ENCODE data around the gene ELMOD1. TPM values are rescaled to one million over a fixed set of nuclear protein-coding genes. Genes with fewer than 3 reads are reported as not detected.
"Not testable (repeated sequence)": the region's sequence is repeated elsewhere in the genome, so short reads cannot be mapped to it uniquely, and the experiment has no call there.

ELMOD1 gene
- total RNA-seq, result not detected

GRCh38 chr11:107590460-107591377, at the start of gene ELMOD1:
ELMOD1 (plus strand) TSS chr11:107591147; CDS start chr11:107618190, 27,043 bp downstream.
- peak within 1 kb of the TSS; percentile 68 for H3K27ac Mint-ChIP-seq
- peak within 1 kb of the TSS; percentile 91 for H3K4me3 Mint-ChIP-seq
- ATAC-seq (replicated peaks), result peak; percentile 50
- H3K36me3 Mint-ChIP-seq (ENCODE audit: low read depth), result no peaks in the 10 kb centered on the region
- H3K9me3 Mint-ChIP-seq, result no peaks in the 10 kb centered on the region
- peaks cover 66% of the 10 kb centered on the region for H3K27me3 Mint-ChIP-seq
- H3K4me1 Mint-ChIP-seq, result peaks cover 18% of the 10 kb centered on the region

DNA sequence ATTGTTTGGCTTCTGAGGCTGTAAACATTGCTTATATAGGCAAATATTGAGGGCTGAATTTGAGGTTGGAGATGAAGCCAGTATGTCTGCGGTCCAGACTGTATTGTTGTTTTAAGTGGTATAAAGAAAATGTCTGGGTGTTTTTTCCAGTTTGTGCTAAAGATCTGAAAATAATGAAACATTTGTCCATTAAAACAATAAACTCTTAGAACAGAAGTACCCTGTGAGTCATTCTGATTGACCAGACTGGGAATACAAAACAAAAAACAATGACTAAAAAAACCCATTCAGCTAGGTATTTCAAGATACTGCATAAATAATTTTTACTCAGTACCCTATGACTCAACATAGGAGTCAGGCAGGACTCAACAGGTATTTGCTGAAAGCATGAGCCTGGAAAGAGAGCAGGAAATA, 45.8 kb upstream of the ELMOD1 start:
- no peaks in the 10 kb centered on the region for H3K27me3 Mint-ChIP-seq
- no peaks in the 10 kb centered on the region for H3K9me3 Mint-ChIP-seq
- peak; percentile 80 for ATAC-seq (replicated peaks)
- peak overlapping the region; percentile 7 for H3K27ac Mint-ChIP-seq
- peaks cover 79% of the 10 kb centered on the region for H3K36me3 Mint-ChIP-seq (ENCODE audit: low read depth)
- no peaks in the 10 kb centered on the region for H3K4me1 Mint-ChIP-seq
- H3K4me3 Mint-ChIP-seq, result no peak overlapping the region

GRCh38 chr11:107547961-107548360, 43.0 kb upstream of the ELMOD1 start:
- Mint-ChIP-seq H3K9me3 (no peaks in the 10 kb centered on the region), H3K4me3 (no peak overlapping the region), H3K27ac (no peak overlapping the region), H3K4me1 (no peaks in the 10 kb centered on the region), H3K27me3 (no peaks in the 10 kb centered on the region), H3K36me3 (ENCODE audit: low read depth) (peaks cover 89% of the 10 kb centered on the region)
- ATAC-seq (replicated peaks), result no peak

DNA sequence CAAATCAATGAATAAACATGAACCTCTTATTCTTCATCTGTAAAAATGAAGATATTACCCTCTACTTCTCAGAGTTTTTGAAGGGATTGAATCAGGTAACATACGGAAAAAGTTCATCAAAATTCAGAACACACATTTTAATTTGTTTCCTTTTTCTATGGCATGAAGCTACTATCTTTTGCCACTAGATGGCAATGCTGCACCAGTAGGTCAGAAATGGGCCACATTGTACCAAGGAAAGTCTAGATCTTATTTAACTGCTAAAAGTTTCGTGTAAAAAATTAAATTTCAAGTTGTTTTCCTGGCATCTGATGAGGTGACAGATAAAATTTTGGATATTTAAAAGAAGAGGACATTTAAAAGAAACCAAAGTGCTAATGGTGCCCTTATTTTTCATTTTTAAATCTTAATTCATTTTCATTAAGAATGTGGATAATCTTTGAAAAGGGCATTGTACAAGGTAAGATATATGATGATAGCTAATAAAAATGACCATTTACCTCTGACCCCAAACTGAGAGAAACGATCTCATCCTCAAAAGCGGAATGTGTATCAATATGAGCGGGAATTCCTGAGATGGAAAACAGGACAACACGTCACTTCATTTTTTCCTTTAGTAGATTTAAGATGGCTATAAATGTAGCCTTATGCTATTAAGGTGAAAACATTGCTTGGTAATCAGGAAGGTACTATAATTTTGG, 41.5 kb upstream of the ELMOD1 start:
- H3K4me1 Mint-ChIP-seq, result no peaks in the 10 kb centered on the region
- no peak overlapping the region for H3K4me3 Mint-ChIP-seq
- no peaks in the 10 kb centered on the region for H3K9me3 Mint-ChIP-seq
- H3K36me3 Mint-ChIP-seq (ENCODE audit: low read depth), result peaks cover 89% of the 10 kb centered on the region
- no peak overlapping the region for H3K27ac Mint-ChIP-seq
- ATAC-seq (replicated peaks), result no peak
- no peaks in the 10 kb centered on the region for H3K27me3 Mint-ChIP-seq

GRCh38 chr11:107549954-107550285, 41.0 kb upstream of the ELMOD1 start:
- H3K4me1 Mint-ChIP-seq, result no peaks in the 10 kb centered on the region
- no peak overlapping the region for H3K4me3 Mint-ChIP-seq
- no peak overlapping the region for H3K27ac Mint-ChIP-seq
- H3K27me3 Mint-ChIP-seq, result no peaks in the 10 kb centered on the region
- H3K9me3 Mint-ChIP-seq, result no peaks in the 10 kb centered on the region
- H3K36me3 Mint-ChIP-seq (ENCODE audit: low read depth), result peaks cover 87% of the 10 kb centered on the region
- no peak for ATAC-seq (replicated peaks)

DNA sequence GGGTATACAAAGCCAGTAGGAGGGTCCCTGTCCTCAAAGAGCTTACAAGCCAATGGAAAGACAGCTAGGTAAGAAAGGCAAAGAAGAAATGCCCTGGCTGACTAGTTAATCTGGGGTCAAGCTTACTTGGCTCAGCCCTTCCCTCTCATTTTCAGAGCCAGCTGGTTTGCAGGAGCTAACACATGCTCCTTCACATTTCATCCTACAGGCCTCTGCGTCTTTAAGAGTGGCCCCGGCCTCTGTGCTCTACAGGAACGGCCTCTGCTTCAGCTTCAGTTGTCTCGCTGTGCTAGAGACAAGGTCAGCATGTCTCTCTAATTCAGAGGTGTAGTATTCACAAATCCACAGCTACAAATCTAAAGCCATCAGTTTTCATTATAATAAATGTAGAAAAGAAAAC, 40.6 kb upstream of the ELMOD1 start:
- H3K27me3 Mint-ChIP-seq, result no peaks in the 10 kb centered on the region
- H3K27ac Mint-ChIP-seq, result no peak overlapping the region
- no peak overlapping the region for H3K4me3 Mint-ChIP-seq
- peaks cover 87% of the 10 kb centered on the region for H3K36me3 Mint-ChIP-seq (ENCODE audit: low read depth)
- H3K9me3 Mint-ChIP-seq, result no peaks in the 10 kb centered on the region
- no peaks in the 10 kb centered on the region for H3K4me1 Mint-ChIP-seq
- no peak for ATAC-seq (replicated peaks)

DNA sequence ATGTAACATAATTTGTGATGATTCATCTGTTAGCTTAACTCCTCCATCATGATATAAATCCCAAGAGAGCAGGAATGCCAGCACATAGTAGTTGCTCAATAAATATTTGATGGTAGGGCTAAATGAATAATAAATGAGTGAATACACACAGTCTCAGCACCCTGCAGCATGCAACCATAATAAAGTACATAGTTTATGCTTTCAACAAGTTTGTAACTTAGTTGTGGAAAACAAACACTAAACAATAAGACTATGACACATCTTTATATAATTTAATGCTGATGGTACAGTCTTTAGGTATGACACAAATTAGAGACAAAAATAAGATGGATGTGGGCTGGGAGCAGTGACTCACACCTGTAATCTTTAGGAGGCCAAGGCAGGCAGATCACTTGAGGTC, 29.3 kb upstream of the ELMOD1 start:
- Mint-ChIP-seq H3K27me3 (no peaks in the 10 kb centered on the region), H3K9me3 (no peaks in the 10 kb centered on the region), H3K4me1 (peaks cover 38% of the 10 kb centered on the region), H3K27ac (peak overlapping the region; percentile 79), H3K36me3 (ENCODE audit: low read depth) (peaks cover 37% of the 10 kb centered on the region), H3K4me3 (peak overlapping the region; percentile 97)
- ATAC-seq (replicated peaks), result no peak

DNA sequence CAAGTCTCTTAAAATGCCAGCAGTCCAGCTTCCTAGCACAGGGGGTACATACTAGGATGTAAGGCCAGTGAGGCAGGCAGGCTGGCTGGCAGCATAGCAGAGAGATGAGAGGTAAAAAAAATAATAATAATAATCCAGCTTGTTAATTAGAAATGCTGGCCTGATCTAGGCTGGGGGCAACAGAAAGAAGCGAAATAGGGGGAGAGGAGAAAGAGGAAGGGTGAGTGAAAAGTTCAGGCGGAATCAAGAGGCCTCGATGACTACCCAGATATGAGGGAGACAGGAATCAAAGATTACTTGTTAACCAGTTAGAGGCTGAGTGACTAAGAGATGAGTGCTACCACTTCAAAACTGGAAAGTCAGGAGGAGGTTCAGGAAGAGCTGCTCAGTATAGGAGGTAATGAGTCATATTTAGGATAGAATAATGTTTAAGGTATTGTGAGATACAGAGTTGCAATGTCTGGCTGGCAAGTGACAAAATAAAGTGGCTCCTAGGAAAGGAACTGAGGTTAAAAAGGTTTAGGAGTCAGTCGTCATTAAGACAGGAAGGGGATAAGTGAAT, 28.2 kb upstream of the ELMOD1 start:
- H3K4me1 Mint-ChIP-seq, result peaks cover 42% of the 10 kb centered on the region

DNA sequence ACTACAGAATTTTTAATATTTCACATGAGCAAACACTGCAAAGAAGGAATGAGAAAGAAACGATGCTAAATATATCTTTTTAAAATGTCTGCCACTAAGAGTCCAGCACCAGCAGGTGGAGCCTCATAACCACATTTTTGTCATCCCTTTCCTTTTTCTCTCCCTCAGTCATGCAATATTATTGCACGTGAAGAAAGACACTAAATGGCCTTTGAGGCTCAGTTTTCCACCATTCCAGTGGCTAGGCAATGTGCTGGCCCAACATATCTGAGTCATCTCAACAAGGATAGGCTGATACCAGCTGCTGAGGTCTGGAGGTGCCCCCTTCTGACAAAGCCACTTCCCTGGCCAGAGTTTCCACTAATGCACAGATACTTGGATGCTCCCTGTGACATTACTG, 27.2 kb upstream of the ELMOD1 start:
- Mint-ChIP-seq H3K27ac (peak overlapping the region; percentile 79), H3K27me3 (no peaks in the 10 kb centered on the region), H3K9me3 (no peaks in the 10 kb centered on the region), H3K36me3 (ENCODE audit: low read depth) (peaks cover 21% of the 10 kb centered on the region), H3K4me1 (peaks cover 42% of the 10 kb centered on the region), H3K4me3 (peak overlapping the region; percentile 97)
- ATAC-seq (replicated peaks), result no peak

More for the DNA sequence above, 28.2 kb upstream of the ELMOD1 start:
- no peaks in the 10 kb centered on the region for H3K27me3 Mint-ChIP-seq
- peak overlapping the region; percentile 79 for H3K27ac Mint-ChIP-seq
- H3K36me3 Mint-ChIP-seq (ENCODE audit: low read depth), result peaks cover 31% of the 10 kb centered on the region
- H3K9me3 Mint-ChIP-seq, result no peaks in the 10 kb centered on the region
- H3K4me3 Mint-ChIP-seq, result peak overlapping the region; percentile 97
- ATAC-seq (replicated peaks), result peak; percentile 70

GRCh38 chr11:107564877-107565218, 26.1 kb upstream of the ELMOD1 start:
- H3K36me3 Mint-ChIP-seq (ENCODE audit: low read depth), result peaks cover 10% of the 10 kb centered on the region
- no peak for ATAC-seq (replicated peaks)
- peak overlapping the region; percentile 96 for H3K27ac Mint-ChIP-seq
- H3K27me3 Mint-ChIP-seq, result no peaks in the 10 kb centered on the region
- no peaks in the 10 kb centered on the region for H3K9me3 Mint-ChIP-seq
- peaks cover 42% of the 10 kb centered on the region for H3K4me1 Mint-ChIP-seq
- H3K4me3 Mint-ChIP-seq, result peak overlapping the region; percentile 97

GRCh38 chr11:107565219-107565937, 25.6 kb upstream of the ELMOD1 start, which contains the start of gene ALKBH8:
ALKBH8 (minus strand) TSS chr11:107565735; CDS start chr11:107560893, 4,842 bp downstream.
- peak within 1 kb of the TSS; percentile 97 for H3K4me3 Mint-ChIP-seq
- peak; percentile 86 for ATAC-seq (replicated peaks)
- peak within 1 kb of the TSS; percentile 96 for H3K27ac Mint-ChIP-seq
- no peaks in the 10 kb centered on the region for H3K27me3 Mint-ChIP-seq
- H3K4me1 Mint-ChIP-seq, result peaks cover 42% of the 10 kb centered on the region
- no peaks in the 10 kb centered on the region for H3K9me3 Mint-ChIP-seq
- H3K36me3 Mint-ChIP-seq (ENCODE audit: low read depth), result peaks cover 6% of the 10 kb centered on the region

DNA sequence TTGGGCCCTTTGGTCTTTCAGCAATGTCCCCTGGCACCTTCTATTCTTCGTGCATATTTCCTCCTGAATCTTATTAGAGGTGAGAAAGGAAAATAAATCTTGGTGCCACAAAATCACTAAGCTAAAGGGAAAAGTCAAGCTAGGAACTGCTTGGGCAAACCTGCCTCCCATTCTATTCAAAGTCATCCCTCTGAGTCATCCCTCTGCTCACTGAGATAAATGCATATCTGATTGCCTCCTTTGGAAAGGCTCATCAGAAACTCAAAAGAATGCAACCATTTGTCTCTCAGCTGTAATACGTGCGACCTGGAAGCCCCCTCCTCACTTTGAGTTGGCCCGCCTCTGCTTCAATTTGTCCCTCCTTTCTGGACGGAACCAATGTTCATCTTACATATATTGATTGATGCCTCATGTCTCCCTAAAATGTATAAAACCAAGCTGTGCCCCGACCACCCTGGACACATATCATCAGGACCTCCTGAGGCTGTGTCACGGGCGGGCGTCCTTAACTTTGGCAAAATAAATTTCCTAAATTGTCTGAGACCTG, 24.9 kb upstream of the ELMOD1 start:
- not testable (repeated sequence) for H3K36me3 Mint-ChIP-seq (ENCODE audit: low read depth); H3K27me3 Mint-ChIP-seq; H3K9me3 Mint-ChIP-seq
- H3K4me1 Mint-ChIP-seq, result peaks cover 40% of the 10 kb centered on the region
- H3K4me3 Mint-ChIP-seq, result peak overlapping the region; percentile 97
- H3K27ac Mint-ChIP-seq, result peak overlapping the region; percentile 96
- ATAC-seq (replicated peaks), result peak; percentile 27

- Mint-ChIP-seq H3K36me3 (ENCODE audit: low read depth) (peaks cover 6% of the 10 kb centered on the region), H3K9me3 (no peaks in the 10 kb centered on the region), H3K27me3 (no peaks in the 10 kb centered on the region), H3K4me1 (peaks cover 35% of the 10 kb centered on the region), H3K4me3 (peak overlapping the region; percentile 97), H3K27ac (peak overlapping the region; percentile 96)
- no peak for ATAC-seq (replicated peaks)
These were observed 24.4 kb upstream of the ELMOD1 start for GRCh38 chr11:107566569-107566968.

DNA sequence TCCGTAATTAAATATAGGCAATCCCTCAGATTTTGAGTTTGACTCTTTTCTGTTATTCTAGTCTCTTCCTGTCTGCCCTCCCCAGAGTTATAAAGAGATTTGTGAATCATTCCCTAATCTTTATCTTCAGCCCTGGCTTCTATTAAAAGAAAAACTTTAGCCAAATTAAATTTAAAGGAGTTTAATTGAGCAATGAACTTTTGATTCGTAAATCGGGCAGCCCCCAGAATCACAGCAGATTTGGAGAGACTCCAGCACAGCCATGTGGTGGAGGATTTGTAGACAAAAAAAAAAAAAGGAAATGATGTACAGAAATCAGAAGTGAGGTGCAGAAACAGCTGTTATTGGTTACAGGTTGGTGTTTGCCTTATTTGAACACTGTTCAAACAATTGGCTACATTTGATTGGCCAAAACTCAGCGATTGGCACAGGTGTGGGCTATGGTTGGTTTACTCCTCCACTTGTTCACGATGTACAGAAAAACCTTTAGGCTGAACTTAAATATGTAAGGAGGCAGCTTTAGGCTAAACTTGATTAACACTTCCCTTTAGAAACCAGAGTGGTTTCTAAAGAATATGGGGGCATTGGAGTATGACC, 23.1 kb upstream of the ELMOD1 start:
- no peaks in the 10 kb centered on the region for H3K36me3 Mint-ChIP-seq (ENCODE audit: low read depth)
- no peak for ATAC-seq (replicated peaks)
- H3K27ac Mint-ChIP-seq, result no peak overlapping the region
- no peaks in the 10 kb centered on the region for H3K27me3 Mint-ChIP-seq
- no peak overlapping the region for H3K4me3 Mint-ChIP-seq
- peaks cover 25% of the 10 kb centered on the region for H3K4me1 Mint-ChIP-seq
- H3K9me3 Mint-ChIP-seq, result no peaks in the 10 kb centered on the region
